Pancreas (tissue), 10 donors: ENCODE measurements around the gene C17orf114.
A peak's percentile ranks its signal among the peaks of the same experiment; 100 is the strongest.

Experiments
- ATAC-seq, 4 donors: fragments of 200-7000 bp; cut with Tn5 transposase; one replicate each; pipeline versions ENCODE4 v1.8.0 to v1.9.1; 2020; ENCODE audit warnings: mild to moderate bottlenecking in 4 of 4, moderate library complexity in 4 of 4
- DNase-seq, 6 donors: peaks; one replicate each; pipeline ENCODE4 v3.0.0-alpha.2; 2020
- FAIRE-seq: peaks from 2 replicates; lab custom pipeline; 2012; peaks lifted over from hg19 to GRCh38; lab: Jason Lieb, UNC
- H3K27ac ChIP-seq, 4 donors: fragments of 200-600 bp; sonication (generic); 1 replicate in 3 of 4; 2 replicates in 1 of 4; pipeline versions ENCODE4 v1.5.0 to v1.8.0; 2020
- H3K27me3 ChIP-seq, 4 donors: fragments of 200-600 bp; one replicate each; pipeline ENCODE4 v1.8.0; 2021
- H3K36me3 ChIP-seq, 3 donors: fragments of 200-600 bp; sonication (generic) in 1 of 3; one replicate each; pipeline versions ENCODE4 v1.5.0 to v1.8.0; 2020 to 2021
- H3K4me1 ChIP-seq, 3 donors: fragments of 200-600 bp; one replicate each; pipeline ENCODE4 v1.8.0; 2021
- H3K4me3 ChIP-seq, 4 donors: fragments of 200-600 bp; sonication (generic) in 2 of 4; one replicate each; pipeline versions ENCODE4 v1.5.0 to v1.8.0; 2020 to 2021
- H3K9me3 ChIP-seq, 4 donors: fragments of 200-600 bp; one replicate each; pipeline ENCODE4 v1.8.0; 2021
- WGBS, 2 donors: extraction: QIAGEN DNeasy Blood & Tissue Kit; methylation state at CpG; one replicate each; pipeline ENCODE4 v1.1.7; 2013; 5-methylcytosine and 5-hydroxymethylcytosine counted together
- intact Hi-C, 3 donors: fragments of 100-400 bp; cut with DNase I; formaldehyde crosslinking; loops; one replicate each; pipeline versions ENCODE4 v1.11.1 to v1.14.2; 2022
- TF ChIP-seq, protein P1 (sequence below), 4 donors: fragments of 200-600 bp; sonication (generic) in 3 of 4; IDR thresholded peaks; one replicate each; pipeline versions ENCODE4 v1.5.0 to v1.8.0; 2021; ENCODE audit warnings: antibody characterized with exemption in 4 of 4
- donor health status: healthy with polysubstance abuse.
- donor health status: DM: no; HTN: no; CAD: no; lungs with moderate emphysema.
- donor health status: DM: no; HTN: no; CAD: no.
- donor health status: control.
- donor health status: control.
- donor health status: Bipolar disorder and iron deficiency.
- donor health status: DM: yes; HTN: yes; CAD: no.
- donor health status: DM: no; HTN: no; CAD: no.
- donor health status: DM: no; HTN: no; CAD: no.
- donor health status: DM: yes; HTN: yes; CAD: no.

C17orf114 gene

DNA sequence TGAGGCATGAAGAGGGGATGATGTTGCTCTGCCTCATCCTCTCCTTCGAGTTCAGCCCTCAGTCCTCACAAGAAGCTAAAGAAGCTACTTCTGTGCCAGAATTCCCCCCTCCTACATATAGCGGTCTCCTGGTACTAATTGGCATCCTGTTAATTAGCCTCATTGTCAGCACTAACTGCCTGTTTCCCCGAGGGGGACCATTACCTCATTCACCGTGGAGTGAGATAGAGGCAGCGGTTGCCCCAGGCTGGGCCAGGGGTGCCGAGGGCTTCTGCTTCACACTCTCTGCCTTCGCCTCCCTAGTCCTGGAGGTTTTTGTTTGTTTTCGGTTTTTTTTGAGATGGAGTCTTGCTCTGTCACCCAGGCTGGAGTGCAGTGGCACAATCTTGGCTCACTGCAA lies 25.3 kb upstream of the C17orf114 start:
- Histone ChIP-seq H3K27me3 (no peaks in the 10 kb centered on the region), H3K4me1 (no peaks in the 10 kb centered on the region), H3K4me3 (no peak overlapping the region), H3K27ac (no peak overlapping the region), H3K36me3 (no peaks in the 10 kb centered on the region), H3K9me3 (no peaks in the 10 kb centered on the region)
- intact Hi-C loops = no loop called here
- no peak for FAIRE-seq
- DNase-seq = no peak
- TF ChIP-seq, protein P1, sequence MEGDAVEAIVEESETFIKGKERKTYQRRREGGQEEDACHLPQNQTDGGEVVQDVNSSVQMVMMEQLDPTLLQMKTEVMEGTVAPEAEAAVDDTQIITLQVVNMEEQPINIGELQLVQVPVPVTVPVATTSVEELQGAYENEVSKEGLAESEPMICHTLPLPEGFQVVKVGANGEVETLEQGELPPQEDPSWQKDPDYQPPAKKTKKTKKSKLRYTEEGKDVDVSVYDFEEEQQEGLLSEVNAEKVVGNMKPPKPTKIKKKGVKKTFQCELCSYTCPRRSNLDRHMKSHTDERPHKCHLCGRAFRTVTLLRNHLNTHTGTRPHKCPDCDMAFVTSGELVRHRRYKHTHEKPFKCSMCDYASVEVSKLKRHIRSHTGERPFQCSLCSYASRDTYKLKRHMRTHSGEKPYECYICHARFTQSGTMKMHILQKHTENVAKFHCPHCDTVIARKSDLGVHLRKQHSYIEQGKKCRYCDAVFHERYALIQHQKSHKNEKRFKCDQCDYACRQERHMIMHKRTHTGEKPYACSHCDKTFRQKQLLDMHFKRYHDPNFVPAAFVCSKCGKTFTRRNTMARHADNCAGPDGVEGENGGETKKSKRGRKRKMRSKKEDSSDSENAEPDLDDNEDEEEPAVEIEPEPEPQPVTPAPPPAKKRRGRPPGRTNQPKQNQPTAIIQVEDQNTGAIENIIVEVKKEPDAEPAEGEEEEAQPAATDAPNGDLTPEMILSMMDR (IDR thresholded peaks at IDR 0.05) = no peak
- 80 to 82% methylated on average over 8 of the region's 8 CpGs for WGBS, 2 donors
- ATAC-seq = no peak

DNA sequence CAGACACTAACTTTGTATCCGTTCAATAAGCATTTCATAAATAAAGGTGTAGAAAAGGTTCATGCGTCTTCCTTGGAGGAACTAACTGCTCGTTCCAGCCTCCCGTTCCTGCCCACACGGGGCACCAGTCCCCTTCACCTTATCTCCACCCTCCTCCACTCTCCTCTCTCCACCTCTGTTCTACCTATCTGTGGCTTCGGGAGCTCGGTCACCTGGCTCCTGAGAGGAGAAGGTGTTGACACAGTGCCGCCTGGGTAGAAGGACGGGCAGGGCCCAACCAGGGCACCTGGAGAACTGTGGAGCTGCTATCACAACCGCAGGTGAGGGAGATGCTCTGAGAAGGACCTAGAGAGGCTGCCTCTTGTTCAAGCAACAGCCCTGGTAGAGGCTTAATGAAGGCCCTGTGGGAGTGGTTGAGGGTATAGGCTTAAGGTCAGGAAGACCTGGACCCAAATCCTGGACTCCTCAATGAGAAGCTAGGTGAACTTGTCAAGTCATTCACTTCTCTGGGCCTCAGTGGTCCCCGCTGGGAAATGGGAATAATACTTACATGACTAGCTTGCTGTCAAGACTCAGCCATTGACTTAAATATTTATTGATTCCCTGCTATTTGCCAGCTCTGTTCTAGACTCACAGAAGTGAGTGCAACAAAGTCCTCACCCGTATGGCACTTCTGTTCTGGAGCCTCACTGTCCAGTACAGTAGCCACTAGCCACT lies 21.4 kb upstream of the C17orf114 start:
- 52 to 55% methylated on average over 12 of the region's 12 CpGs for WGBS, 2 donors
- Histone ChIP-seq H3K36me3 (no peaks in the 10 kb centered on the region), H3K4me1 (no peaks in the 10 kb centered on the region), H3K27ac (no peak overlapping the region), H3K9me3 (no peaks in the 10 kb centered on the region), H3K4me3 (no peak overlapping the region), H3K27me3 (no peaks in the 10 kb centered on the region)
- ATAC-seq = peak in 1 of 4 donors; percentile 12
- no peak for FAIRE-seq
- peak in 1 of 6 donors; percentile 29 for DNase-seq
- TF ChIP-seq, protein P1 (IDR thresholded peaks at IDR 0.05) = no peak
- intact Hi-C loops = no loop called here

DNA sequence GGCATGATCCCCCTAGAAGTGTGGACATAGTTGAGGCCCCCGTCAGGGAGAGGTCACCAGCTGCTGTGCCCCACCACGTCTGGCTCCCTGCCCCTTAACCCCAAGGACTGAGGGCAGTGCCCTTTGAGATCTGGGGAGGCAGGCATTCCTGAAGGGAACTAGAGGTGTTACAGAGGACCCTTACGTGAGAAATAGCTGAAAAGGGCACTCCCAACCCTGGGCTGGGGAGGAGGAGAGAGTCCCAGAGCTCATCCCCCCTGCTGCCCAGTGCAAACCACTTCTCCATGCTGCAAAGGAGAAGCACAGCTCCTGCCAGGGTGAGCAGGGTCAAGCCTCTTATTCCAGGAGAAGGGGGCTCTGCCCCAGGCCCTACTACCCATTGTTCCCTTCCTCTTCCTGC lies 20.7 kb upstream of the C17orf114 start:
- Histone ChIP-seq H3K4me1 (no peaks in the 10 kb centered on the region), H3K36me3 (no peaks in the 10 kb centered on the region), H3K27me3 (no peaks in the 10 kb centered on the region), H3K4me3 (no peak overlapping the region), H3K27ac (no peak overlapping the region), H3K9me3 (no peaks in the 10 kb centered on the region)
- ATAC-seq (no peak), FAIRE-seq (no peak), DNase-seq (no peak)
- intact Hi-C loops = no loop called here
- 79 to 89% methylated on average over 3 of the region's 3 CpGs for whole genome bisulfite sequencing, 2 donors
- TF ChIP-seq, protein P1 (IDR thresholded peaks at IDR 0.05) = no peak

DNA sequence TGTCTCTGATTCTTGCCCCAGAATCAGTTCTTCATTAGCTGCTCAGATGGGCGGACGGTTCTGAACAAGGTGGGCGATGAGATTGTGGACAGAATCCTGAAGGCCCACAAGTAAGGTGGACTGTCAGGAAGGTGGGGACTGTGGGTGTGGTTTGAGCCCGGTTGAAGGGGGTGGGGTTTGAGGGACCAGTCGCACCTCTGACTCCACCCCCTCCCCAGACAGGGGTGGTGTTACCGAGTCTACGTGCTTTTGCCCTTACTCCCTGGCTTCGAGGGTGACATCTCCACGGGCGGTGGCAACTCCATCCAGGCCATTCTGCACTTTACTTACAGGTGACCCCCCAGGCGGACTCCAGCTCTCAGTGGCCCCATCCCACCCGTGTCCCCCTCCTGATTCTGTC lies 16.1 kb upstream of the C17orf114 start:
- Histone ChIP-seq H3K27ac (no peak overlapping the region), H3K9me3 (no peaks in the 10 kb centered on the region), H3K36me3 (no peaks in the 10 kb centered on the region), H3K27me3 (no peaks in the 10 kb centered on the region), H3K4me1 (no peaks in the 10 kb centered on the region), H3K4me3 (no peak overlapping the region)
- FAIRE-seq (no peak), DNase-seq (no peak), ATAC-seq (no peak)
- TF ChIP-seq, protein P1 (IDR thresholded peaks at IDR 0.05) = no peak
- 75 to 78% methylated on average over 12 of the region's 12 CpGs for WGBS, 2 donors
- intact Hi-C loops = no loop called here

- intact Hi-C loops = no loop called here
- FAIRE-seq (no peak), ATAC-seq (no peak), DNase-seq (no peak)
- Histone ChIP-seq H3K9me3 (no peaks in the 10 kb centered on the region), H3K36me3 (no peaks in the 10 kb centered on the region), H3K4me3 (no peak overlapping the region), H3K4me1 (no peaks in the 10 kb centered on the region), H3K27ac (no peak overlapping the region), H3K27me3 (no peaks in the 10 kb centered on the region)
- TF ChIP-seq, protein P1 (IDR thresholded peaks at IDR 0.05) = no peak
- 84 to 87% methylated on average over 13 of the region's 13 CpGs for WGBS, 2 donors
These were observed 14.7 kb upstream of the C17orf114 start for GRCh38 chr17:4816826-4817225.
